Kidney (tissue), 14 donors: ENCODE measurements around the gene ZNF718. TPM values are rescaled to one million over a fixed set of nuclear protein-coding genes. Genes with fewer than 3 reads are reported as not detected.
"Not testable (repeated sequence)": the region's sequence is repeated elsewhere in the genome, so short reads cannot be mapped to it uniquely, and the experiment has no call there.

Experiments used
- DNase-seq, 5 donors: peaks; one replicate each; pipeline ENCODE4 v3.0.0-alpha.2; 2013 to 2020
- FAIRE-seq: peaks from 2 replicates; lab custom pipeline; 2012; peaks lifted over from hg19 to GRCh38; lab: Jason Lieb, UNC
- H3K27ac ChIP-seq, 2 donors: one replicate each; pipeline ENCODE4 v1.7.0; 2013; ENCODE audit warnings: low read depth in 2 of 2, low read length in 2 of 2, inconsistent platforms in 1 of 2
- H3K27me3 ChIP-seq: one replicate; pipeline ENCODE4 v1.7.1; 2013; ENCODE audit warnings: low read length, inconsistent platforms; ENCODE audit not compliant: control insufficient read depth, insufficient read depth
- H3K36me3 ChIP-seq, 3 donors: one replicate each; pipeline versions ENCODE4 v1.7.0 to v1.7.1; 2013; ENCODE audit warnings: low read length in 3 of 3, control low read depth in 1 of 3, inconsistent platforms in 1 of 3; ENCODE audit not compliant: insufficient read depth in 3 of 3, control insufficient read depth in 2 of 3
- H3K4me1 ChIP-seq, 3 donors: one replicate each; pipeline versions ENCODE4 v1.7.0 to v1.7.1; 2013; ENCODE audit warnings: low read length in 3 of 3, inconsistent platforms in 1 of 3, low read depth in 1 of 3; ENCODE audit not compliant: control insufficient read depth in 2 of 3, insufficient read depth in 2 of 3
- H3K4me3 ChIP-seq, 3 donors: one replicate each; pipeline versions ENCODE4 v1.7.0 to v1.8.1; 2013; ENCODE audit warnings: low read length in 3 of 3, control low read depth in 1 of 3, inconsistent platforms in 1 of 3
- H3K9ac ChIP-seq, 3 donors: one replicate each; pipeline versions ENCODE4 v1.7.0 to v1.7.1; 2013; ENCODE audit warnings: low read length in 3 of 3, control low read depth in 1 of 3, inconsistent platforms in 1 of 3
- H3K9me3 ChIP-seq, 3 donors: one replicate each; pipeline versions ENCODE4 v1.7.0 to v1.7.1; 2013; ENCODE audit warnings: low read length in 3 of 3, control low read depth in 1 of 3, inconsistent platforms in 1 of 3; ENCODE audit not compliant: control insufficient read depth in 2 of 3, insufficient read depth in 1 of 3
- intact Hi-C: fragments of 100-400 bp; cut with DNase I; formaldehyde crosslinking; loops from one replicate; pipeline ENCODE4 v1.11.1; 2022
- polyA plus RNA-seq: library from polyadenylated mRNA; stranded (reverse); fragments of 350-450 nt; fragmentation: Illumina TruSeq; extraction: RNeasy Lipid Tissue Mini Kit (QIAGEN cat#74804); gene quantifications from one replicate; pipeline ENCODE4 v1.2.3, GENCODE V29; 2014; ENCODE audit warnings: low read depth, low replicate concordance; ENCODE audit not compliant: insufficient read depth
- total RNA-seq: library from RNA; stranded (reverse); fragmentation: NEBNext Ultra II Directional; extraction: Animal tissue kit (Norgen Biotek cat#: 25700); gene quantifications from one replicate; pipeline ENCODE4 v1.2.1, GENCODE V29; 2021
- TF ChIP-seq, protein P1 (sequence below): IDR thresholded peaks from 3 replicates; pipeline ENCODE4 v1.5.1; 2012; ENCODE audit warnings: mild to moderate bottlenecking, moderate library complexity, borderline replicate concordance; ENCODE audit not compliant: insufficient read depth; ENCODE audit errors: extremely low read depth
- donor health status: control.
- donor health status: control.
- donor health status: control.
- donor health status: control.
- donor health status: control.
- donor health status: DM: yes; HTN: yes; CAD: no.
- donor health status: Normal renal cell carcinoma (clear cell type).

The ZNF718 gene
- total and polyA plus RNA-seq, 2 donors from 2014 or later, result 1.7 to 10.3 TPM

DNA sequence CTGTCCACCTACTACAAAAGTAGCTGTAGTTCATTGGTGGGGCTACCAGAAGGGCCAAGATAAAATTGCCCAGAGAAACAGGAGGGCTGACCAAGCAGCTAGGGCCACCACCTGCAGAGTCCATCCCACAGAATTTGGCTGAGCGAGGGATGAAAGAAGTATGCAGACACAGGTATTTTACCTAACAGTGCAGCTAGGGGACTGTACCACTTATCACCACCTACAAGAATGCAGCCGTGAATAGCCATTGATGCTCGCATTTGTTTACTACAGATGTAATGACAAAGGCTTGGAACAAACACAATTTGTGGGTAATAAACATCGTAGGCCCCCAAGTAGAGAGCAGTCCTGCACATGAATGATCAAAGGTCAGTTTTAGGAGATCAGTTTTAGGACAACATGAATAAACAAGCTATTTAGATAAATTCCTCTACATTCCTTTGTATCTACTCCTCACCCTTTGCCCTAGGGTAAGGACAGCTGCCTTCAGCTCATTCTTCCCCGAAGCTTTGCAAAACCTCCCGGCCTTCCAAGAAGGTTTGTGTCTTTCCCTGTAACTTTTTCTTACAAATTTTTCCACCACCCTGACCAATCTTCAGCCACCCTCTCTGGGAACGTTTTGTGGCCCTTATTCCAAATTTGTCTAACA is 49.5 kb downstream of the ZNF718 start:
- H3K4me1 ChIP-seq, result no peaks in the 10 kb centered on the region
- H3K27ac ChIP-seq, result no peak overlapping the region
- H3K4me3 ChIP-seq, result no peak overlapping the region
- intact Hi-C loops, result no loop called here
- no peaks in the 10 kb centered on the region for H3K36me3 ChIP-seq
- H3K9me3 ChIP-seq, result peaks cover 0 to 76% (median 29%) of the 10 kb centered on the region in 3 donors
- no peak for DNase-seq
- H3K9ac ChIP-seq, result no peak overlapping the region
- FAIRE-seq, result no peak
- TF ChIP-seq, protein P1, sequence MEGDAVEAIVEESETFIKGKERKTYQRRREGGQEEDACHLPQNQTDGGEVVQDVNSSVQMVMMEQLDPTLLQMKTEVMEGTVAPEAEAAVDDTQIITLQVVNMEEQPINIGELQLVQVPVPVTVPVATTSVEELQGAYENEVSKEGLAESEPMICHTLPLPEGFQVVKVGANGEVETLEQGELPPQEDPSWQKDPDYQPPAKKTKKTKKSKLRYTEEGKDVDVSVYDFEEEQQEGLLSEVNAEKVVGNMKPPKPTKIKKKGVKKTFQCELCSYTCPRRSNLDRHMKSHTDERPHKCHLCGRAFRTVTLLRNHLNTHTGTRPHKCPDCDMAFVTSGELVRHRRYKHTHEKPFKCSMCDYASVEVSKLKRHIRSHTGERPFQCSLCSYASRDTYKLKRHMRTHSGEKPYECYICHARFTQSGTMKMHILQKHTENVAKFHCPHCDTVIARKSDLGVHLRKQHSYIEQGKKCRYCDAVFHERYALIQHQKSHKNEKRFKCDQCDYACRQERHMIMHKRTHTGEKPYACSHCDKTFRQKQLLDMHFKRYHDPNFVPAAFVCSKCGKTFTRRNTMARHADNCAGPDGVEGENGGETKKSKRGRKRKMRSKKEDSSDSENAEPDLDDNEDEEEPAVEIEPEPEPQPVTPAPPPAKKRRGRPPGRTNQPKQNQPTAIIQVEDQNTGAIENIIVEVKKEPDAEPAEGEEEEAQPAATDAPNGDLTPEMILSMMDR, result no peak
- no peaks in the 10 kb centered on the region for H3K27me3 ChIP-seq

GRCh38 chr4:175986-176385 is 51.7 kb downstream of the ZNF718 start:
- Histone ChIP-seq H3K27ac (no peak overlapping the region), H3K9me3 (peaks cover 2 to 82% (median 31%) of the 10 kb centered on the region in 3 donors), H3K36me3 (no peaks in the 10 kb centered on the region), H3K27me3 (no peaks in the 10 kb centered on the region), H3K4me3 (no peak overlapping the region), H3K4me1 (no peaks in the 10 kb centered on the region), H3K9ac (no peak overlapping the region)
- intact Hi-C loops, result no loop called here
- TF ChIP-seq, protein P1, result no peak
- FAIRE-seq, result no peak
- no peak for DNase-seq

DNA sequence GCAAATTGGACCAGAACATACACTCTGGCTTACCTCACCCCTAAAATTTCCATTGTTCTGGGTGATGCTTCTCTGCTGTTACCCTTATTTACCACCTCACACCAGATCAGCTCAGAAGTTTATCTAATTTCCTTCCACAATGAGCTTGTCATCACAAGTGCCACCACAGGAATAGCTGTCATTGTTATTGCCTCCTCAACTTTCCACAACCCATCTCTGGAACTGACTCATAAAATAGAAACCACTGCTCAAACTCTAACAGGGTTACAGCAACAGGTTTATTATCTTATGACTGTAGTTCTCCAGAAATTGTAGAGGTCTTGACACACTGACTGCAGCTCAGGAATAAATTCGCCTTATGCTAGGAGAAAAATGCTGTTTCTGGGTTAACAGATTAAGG is 52.7 kb downstream of the ZNF718 start:
- Histone ChIP-seq H3K9ac (no peak overlapping the region), H3K36me3 (no peaks in the 10 kb centered on the region), H3K4me1 (no peaks in the 10 kb centered on the region), H3K9me3 (peaks cover 2 to 77% (median 31%) of the 10 kb centered on the region in 3 donors), H3K27ac (no peak overlapping the region), H3K27me3 (no peaks in the 10 kb centered on the region), H3K4me3 (peak overlapping the region in 1 of 3 donors; percentile 16)
- TF ChIP-seq, protein P1, result no peak
- DNase-seq, result no peak
- no peak for FAIRE-seq
- intact Hi-C loops, result no loop called here

GRCh38 chr4:182225-182624 is 57.9 kb downstream of the ZNF718 start:
- H3K9ac ChIP-seq, H3K4me1 ChIP-seq, FAIRE-seq, H3K27me3 ChIP-seq, intact Hi-C loops, H3K4me3 ChIP-seq, H3K36me3 ChIP-seq, DNase-seq, H3K27ac ChIP-seq: not testable (repeated sequence)
- peaks cover 3 to 64% (median 21%) of the 10 kb centered on the region in 3 donors for H3K9me3 ChIP-seq
